NCI-H187 (cell line): ENCODE results near the gene FCHO1.

Source experiments
- DNase-seq, 2 experiments: peaks; one replicate each; lab custom pipeline; 2025; lab: John Stamatoyannopoulos, UW

The FCHO1 gene

DNA sequence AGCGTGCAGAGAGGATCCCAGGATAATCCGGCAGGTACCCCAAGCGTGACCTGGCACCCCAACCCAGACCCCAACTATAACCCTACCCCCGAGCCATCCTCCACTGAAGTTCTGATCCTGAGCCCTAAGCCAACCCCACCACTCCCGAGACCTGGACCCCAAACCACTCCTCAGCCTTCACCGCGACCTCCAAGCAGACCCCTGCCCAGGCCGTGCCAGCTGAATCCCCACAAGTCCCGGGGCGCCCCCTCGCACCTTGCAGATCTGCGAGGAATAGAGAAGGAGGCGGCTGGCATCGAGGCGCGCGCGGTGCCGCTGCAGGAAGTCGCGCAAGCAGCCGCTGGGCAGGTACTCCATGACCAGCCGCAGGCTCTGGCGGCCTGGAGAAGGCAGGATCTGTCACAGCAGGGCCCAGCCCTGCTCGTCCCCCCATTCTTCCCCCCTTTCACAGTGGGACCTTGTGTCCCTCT is 80.2 kb downstream of the FCHO1 start:
- no peak for DNase-seq

- no peak for DNase-seq
Observed at GRCh38 chr19:17832443-17833208, 81.3 kb downstream of the FCHO1 start.

DNA sequence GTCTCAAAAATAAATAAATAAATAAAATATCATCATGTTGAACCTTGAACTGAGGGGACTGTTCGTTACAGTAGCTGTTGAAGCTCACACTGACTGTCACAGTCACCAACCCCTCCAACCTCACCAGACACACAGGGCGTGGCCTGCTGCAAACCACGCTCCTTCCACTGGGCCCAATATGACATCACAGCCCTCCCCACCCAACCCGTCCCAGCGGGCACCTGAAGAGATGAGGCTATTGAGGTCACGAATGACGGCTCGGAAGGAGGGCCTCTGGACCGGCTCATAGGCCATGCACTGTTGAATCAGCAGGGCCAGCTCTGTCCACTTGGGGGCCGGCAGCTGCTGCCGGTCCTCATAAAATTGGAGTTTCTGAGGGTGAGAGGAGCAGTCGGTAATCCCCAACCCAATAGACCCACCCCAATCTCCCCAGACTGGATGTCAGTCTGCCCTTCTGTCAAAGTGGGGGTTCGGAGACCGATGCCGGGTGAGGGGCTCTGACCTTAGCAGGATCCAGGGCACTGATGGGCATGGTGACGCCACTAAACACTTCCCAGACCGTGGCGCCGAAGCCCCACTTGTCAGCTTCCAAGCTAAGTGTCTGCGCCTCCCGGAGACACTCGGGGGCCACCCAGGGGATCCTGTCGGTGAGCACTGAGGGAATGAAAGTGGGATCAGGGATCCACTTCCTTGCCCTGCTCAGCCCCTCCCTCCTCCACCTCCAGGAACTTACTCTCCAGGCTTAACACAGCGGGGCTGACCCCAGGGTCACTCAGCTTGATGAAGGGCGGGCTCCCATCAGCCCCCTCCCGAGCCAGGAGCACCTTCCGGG is 83.3 kb downstream of the FCHO1 start:
- no peak for DNase-seq

DNA sequence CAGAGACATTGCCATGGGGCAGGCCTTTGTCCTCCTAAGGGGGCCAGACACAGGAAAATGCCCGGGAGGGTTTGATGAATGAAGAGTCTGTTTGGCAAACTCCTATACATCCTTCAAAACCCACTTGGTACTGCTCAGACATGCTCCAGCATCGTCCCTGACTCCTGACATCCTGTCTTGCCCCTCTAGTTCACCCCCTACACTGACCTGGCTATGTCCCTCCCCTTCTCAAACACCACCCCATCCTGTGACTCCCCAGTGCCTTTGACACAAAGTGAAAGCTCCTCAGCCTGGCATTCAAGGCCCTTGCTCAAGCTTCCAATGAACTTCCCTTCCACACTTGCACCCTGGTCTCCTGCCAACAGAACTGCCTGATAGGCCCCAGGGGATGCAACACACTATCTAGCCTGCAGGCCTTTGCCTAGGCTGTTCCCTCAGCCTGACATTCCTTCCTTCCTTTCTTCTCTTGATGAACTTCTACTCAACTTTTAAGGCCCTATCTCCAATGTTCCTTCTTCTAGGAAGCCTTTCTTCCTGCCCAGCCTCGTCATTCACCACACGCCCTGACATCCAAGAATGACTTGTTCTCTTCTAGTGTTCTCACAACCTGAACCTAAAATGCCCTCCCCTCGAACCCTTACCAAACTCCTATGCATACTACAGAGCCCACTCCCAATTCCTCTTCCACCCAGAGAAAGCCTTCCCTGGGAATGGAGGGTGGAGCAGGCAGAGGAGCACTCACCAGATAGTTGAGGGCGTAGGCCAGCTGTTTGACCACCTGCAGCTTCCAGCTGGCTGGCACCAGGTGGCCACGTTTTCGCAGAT is 84.1 kb downstream of the FCHO1 start:
- DNase-seq = no peak

- DNase-seq = no peak
Observed at GRCh38 chr19:17836530-17836929, 85.3 kb downstream of the FCHO1 start.

DNA sequence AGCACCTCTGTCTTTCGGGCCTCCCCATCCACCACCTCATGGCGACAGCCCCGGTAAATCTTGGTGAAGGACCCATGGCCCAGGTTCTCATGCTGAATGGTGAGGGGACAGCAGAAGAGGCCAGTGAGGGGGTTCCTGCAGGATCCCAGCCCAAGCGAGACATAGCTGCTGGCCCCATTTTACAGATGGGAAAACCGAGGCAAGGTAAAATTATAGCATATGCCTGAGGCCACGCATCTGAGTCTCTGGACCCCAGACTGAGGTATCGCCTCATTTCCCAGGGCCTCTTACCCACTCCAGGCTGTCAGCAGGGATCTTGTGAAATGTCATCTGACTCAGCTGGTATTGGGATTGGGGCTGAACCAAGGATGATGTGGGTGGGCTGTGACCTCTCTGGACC is 86.7 kb downstream of the FCHO1 start:
- DNase-seq = no peak
